NCI-H82 treated with DMSO at 0.1 percent for 48 hours (cell line): ENCODE results near the gene PPFIA1.

Experiments used
- DNase-seq: peaks from one replicate; lab custom pipeline; 2025; ENCODE audit not compliant: unreplicated experiment; lab: John Stamatoyannopoulos, UW

Gene PPFIA1

GRCh38 chr11:70352601-70353000 lies 82.1 kb downstream of the PPFIA1 start:
- DNase-seq = no peak

- DNase-seq = no peak
Observed at GRCh38 chr11:70353329-70353728, 82.8 kb downstream of the PPFIA1 start.

DNA sequence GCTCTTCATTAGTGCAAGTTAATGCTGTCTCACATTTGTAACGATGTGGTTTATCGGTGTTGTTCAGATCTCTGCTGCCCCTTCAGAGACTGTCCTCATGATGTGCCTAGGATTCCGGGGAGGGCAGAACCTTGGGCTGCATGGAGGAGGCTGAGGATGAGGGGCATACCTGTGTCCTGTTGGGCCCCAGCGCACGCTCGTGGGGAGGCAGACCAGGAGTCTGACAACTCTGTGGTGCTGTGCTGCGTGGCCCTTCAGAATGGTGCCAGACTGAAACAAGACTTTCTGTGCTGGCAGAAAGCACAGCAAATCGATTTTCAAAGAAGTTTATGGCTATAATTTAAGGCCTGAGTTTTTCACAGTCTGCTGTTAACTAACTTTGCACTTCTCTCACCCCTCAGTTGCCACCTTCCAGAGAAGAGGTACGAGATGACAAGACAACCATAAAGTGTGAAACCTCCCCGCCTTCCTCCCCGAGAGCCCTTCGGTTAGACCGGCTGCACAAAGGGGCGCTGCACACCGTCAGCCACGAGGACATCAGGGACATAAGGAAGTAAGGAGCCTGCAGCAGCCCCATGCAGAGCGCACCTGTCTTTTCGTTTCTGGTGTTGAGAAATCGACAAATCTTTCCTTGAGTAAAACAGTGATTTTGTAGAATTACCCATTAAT lies 83.5 kb downstream of the PPFIA1 start:
- DNase-seq = no peak

DNA sequence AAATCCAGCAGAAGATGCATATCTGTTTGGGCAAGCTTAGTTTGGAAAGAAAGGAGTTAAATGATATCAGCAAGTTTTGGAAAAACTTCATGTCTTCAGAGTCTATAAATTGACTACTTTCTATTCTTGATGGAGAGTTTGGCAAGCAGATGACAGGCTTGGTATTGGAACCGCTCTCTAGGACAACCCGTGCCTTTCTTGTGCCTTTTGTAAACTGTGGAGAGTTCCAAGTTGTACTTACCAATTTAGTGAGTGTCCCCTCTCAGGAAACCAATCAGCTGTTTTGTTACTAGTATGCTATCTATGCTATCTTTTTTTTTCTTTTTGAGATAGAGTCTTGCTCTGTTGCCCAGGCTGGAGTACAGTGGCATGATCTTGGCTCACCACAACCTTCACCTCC lies 84.1 kb downstream of the PPFIA1 start:
- DNase-seq = no peak

DNA sequence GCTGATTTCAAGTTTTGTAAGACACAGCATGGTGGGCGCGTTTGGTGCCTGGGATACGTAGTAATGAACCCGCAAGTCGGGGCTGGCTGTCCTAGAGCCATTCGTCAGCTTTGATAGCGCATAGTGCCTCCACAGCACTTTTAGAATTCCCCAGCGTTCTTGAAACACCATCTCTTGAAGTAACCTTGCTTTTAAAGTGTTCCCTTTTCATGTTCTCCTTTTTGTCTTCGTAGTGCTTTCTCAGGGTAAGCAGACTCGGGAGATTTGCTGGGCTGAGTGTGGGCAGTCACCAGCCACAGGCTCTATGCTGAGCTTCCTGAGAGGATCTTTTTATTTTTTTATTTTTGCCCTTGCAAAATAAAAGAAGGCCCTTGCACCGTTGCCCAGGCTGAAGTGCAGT lies 88.3 kb downstream of the PPFIA1 start:
- no peak for DNase-seq

DNA sequence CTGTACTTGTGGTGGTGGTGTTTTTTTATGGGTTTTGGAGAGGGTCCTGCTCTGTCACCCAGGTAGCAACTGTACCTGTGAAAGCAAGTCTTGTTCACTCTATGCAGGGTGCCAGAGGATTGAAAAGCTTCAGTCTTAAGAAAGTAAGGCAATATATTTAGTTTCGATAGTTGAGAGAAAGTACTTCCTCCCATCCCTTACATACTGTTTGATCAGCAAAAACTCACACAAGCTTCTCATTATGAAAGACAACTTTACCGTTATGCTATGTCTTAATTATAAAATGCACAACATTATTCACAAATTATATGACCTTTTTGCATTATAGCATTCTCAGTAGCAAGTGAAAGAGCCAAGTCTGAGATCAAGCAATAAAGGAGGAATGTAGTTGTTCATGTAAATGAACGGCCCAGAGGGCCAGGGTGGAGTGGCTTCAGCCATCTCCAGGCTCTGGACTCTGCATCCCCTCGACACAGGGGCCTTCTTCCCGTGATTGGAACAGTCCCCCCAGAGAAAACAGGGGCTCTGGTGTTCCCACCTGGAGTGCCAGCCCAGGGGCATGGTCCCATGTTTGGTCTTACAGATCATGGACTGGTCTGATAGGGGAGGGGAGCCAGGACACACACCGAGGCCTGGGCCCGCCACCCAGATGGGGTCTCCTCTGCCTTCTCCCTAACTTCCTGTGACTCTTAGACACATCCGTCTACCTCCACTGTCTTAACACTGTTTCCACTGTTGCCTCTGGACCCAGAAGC lies 89.1 kb downstream of the PPFIA1 start:
- DNase-seq = no peak

- DNase-seq = no peak
Observed at GRCh38 chr11:70360211-70360610, 89.7 kb downstream of the PPFIA1 start.

GRCh38 chr11:70364178-70364577 lies 93.7 kb downstream of the PPFIA1 start:
- no peak for DNase-seq

- no peak for DNase-seq
Observed at GRCh38 chr11:70364745-70365543, 94.5 kb downstream of the PPFIA1 start.

- no peak for DNase-seq
Observed at GRCh38 chr11:70365544-70365927, 95.0 kb downstream of the PPFIA1 start.

- DNase-seq = no peak
Observed at GRCh38 chr11:70367071-70367470, 96.6 kb downstream of the PPFIA1 start.

DNA sequence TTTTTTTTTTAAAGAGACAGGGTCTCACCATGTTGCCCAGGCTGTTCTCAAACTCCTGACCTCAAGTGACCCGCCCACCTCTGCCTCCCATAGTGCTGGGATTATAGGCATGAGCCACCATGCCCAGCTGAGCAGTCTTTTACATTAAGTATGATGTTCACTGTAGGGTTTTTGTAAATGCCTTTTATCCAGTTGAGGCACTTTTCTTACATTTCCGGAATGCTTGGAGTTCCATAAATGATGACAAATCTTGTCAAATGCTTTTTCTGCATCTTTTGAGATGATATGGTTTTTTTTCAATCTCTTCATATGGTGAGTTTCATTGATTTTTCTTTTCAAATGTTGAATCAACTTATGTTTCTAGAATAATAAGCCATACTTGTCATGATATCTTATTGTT lies 98.5 kb downstream of the PPFIA1 start:
- DNase-seq = no peak

DNA sequence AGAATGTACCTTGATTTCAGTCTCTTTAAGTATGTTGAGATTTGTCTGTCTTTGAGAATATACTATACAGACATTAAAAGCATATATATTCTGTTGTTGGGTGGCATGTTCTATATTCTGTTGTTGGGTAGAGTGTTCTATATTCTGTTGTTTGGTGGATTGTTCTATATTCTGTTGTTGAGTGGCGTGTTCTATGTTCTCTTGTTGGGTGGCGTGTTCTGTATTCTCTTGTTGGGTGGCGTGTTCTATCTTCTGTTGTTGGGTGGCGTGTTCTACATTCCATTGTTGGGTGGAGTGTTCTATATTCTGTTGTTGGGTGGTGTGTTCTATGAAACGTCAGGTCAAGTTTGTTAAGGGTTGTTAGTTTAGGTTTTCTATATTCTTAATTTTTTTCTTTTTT lies 100.8 kb downstream of the PPFIA1 start:
- no peak for DNase-seq

DNA sequence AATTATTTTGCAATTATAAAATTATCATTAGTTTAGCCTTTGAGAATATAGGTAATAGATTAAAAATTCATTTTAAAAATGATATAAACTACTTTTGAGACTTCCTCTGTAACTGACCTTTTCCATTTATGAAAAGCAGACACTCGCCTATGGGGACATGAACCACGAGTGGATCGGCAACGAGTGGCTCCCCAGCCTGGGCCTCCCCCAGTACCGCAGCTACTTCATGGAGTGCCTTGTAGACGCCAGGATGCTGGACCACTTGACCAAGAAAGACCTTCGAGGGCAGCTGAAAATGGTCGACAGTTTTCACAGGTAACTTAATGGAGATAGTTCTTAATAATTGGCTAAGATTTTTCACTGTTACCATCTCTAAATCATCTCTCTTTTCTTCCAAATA lies 101.6 kb downstream of the PPFIA1 start:
- no peak for DNase-seq

DNA sequence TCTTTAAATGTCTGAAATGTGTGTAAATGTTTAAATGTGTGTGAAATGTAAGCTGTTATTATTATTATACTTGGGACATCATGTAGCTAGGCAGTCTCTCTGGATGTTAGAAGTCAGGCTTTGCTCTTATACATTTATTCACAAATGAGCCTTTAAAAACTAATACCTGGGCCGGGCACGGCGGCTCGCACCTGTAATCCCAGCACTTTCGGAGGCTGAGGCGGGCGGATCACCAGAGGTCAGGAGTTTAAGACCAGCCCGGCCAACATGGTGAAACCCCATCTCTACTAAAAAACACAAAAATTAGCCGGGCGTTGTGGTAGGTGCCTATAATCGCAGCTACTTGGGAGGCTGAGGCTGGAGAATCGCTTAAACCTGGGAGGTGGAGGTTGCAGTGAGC lies 106.1 kb downstream of the PPFIA1 start:
- no peak for DNase-seq

DNA sequence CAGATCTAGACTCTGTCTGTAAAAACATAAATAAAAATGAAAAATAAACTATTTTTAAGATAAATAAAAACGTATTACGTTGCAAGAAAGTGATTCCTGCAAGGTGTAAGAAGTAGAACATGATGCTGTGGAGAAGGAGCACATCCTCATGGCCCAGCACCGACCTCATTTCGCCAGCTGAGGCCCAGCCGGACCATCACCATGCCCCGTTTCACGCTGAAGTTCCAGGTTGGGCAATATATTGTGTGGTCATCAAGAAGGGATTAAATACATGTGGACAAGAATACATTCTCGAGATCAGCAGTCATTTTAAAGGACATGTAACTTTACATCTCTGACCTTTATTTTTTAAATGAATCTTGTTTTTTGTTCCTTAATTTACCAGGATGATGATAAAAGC lies 107.2 kb downstream of the PPFIA1 start:
- no peak for DNase-seq

GRCh38 chr11:70378506-70379134 lies 108.1 kb downstream of the PPFIA1 start:
- no peak for DNase-seq

GRCh38 chr11:70381350-70381749 lies 110.9 kb downstream of the PPFIA1 start:
- DNase-seq = no peak

DNA sequence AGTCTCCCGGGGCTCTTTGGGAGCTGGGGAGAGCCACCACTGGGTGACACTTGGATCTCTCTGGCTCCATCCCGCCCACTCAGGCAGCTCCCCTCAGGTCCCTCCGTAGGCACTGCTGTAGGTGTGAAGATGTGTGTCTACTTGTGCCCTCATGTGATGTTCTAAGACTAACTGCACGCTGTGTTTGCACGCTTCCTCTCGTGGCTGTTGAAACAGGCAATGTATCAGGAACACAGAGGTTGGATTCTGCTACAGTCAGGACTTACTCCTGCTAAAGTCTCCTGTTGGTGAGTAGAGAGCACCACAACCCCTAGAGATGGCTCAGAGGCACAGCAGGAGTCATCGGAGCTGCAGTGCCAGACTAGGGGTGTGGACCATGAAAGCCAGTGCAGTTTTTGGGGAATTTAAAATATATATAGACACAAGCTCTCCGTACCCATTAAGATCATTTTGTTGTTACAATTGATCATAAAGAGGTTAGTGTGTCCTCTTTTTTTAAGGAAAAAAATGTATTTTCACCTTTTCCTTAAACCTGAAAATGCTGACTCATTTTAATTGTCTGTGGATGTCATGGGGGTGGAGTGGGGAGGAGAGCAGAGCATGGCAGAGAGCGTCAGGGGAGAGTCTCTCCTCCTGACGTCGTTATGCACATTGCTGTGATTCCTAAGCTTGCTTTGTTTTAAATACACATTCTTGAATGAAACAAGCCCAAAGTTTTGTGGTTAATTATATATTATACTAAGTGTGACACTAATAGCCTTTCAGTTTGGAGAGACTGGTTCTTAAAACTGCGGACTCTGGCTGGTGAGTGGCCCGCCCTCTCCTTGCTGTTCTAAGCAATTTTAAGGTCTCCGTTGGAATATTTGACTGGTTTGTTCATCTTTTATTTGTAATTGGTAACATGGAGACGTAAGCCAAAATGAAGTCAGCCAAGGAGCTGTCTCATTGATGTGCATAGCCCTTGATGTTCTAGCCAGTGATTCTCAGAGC lies 111.7 kb downstream of the PPFIA1 start:
- DNase-seq = no peak
